Endodermal cell (in vitro differentiated cells): Measurements from ENCODE around the gene LAPTM5. TPM values are rescaled to one million over a fixed set of nuclear protein-coding genes. Genes with fewer than 3 reads are reported as not detected.

Experiments
- DNase-seq: peaks from one replicate; pipeline ENCODE4 v3.0.0-alpha.2; 2017
- H3K27ac ChIP-seq: 2 replicates; pipeline ENCODE4 v1.5.1; 2013; ENCODE audit warnings: mild to moderate bottlenecking, low read depth, low read length, moderate library complexity
- H3K27me3 ChIP-seq: 2 replicates; pipeline ENCODE4 v1.6.1; 2013; ENCODE audit warnings: mild to moderate bottlenecking, low read length, moderate library complexity; ENCODE audit not compliant: insufficient read depth, control insufficient read depth, poor library complexity, severe bottlenecking
- H3K36me3 ChIP-seq: 2 replicates; pipeline ENCODE4 v1.7.0; 2013; ENCODE audit warnings: mild to moderate bottlenecking, low read length, moderate library complexity; ENCODE audit not compliant: control insufficient read depth, insufficient read depth
- H3K4me1 ChIP-seq: one replicate; pipeline ENCODE4 v1.7.0; 2013; ENCODE audit warnings: low read length; ENCODE audit not compliant: control insufficient read depth, insufficient read depth
- H3K4me3 ChIP-seq: 2 replicates; pipeline ENCODE4 v1.5.1; 2013; ENCODE audit warnings: mild to moderate bottlenecking, low read length, moderate library complexity
- H3K9ac ChIP-seq: 2 replicates; pipeline ENCODE4 v1.6.1; 2013; ENCODE audit warnings: mild to moderate bottlenecking, low read length, moderate library complexity; ENCODE audit not compliant: poor library complexity, severe bottlenecking; ENCODE audit errors: extremely low read depth
- H3K9me3 ChIP-seq: 2 replicates; pipeline ENCODE4 v1.6.1; 2013; ENCODE audit warnings: mild to moderate bottlenecking, low read length, moderate library complexity; ENCODE audit not compliant: control insufficient read depth
- H3K27ac Mint-ChIP-seq: 2 replicates; pipeline ENCODE4 v1.8.0; 2020; ENCODE audit warnings: mixed read lengths
- H3K27me3 Mint-ChIP-seq: 2 replicates; pipeline ENCODE4 v1.8.0; 2021; ENCODE audit warnings: mild to moderate bottlenecking, mixed read lengths; ENCODE audit not compliant: insufficient read depth
- H3K36me3 Mint-ChIP-seq: 2 replicates; pipeline ENCODE4 v1.8.0; 2020; ENCODE audit warnings: low read depth, mixed read lengths
- H3K4me1 Mint-ChIP-seq: 2 replicates; pipeline ENCODE4 v1.8.0; 2020; ENCODE audit warnings: mixed read lengths
- H3K4me3 Mint-ChIP-seq: 2 replicates; pipeline ENCODE4 v1.8.0; 2020; ENCODE audit warnings: mild to moderate bottlenecking, moderate library complexity, mixed read lengths
- H3K9me3 Mint-ChIP-seq: 2 replicates; pipeline ENCODE4 v1.8.0; 2020; ENCODE audit warnings: mild to moderate bottlenecking, mixed read lengths
- WGBS, 2 experiments: methylation state at CpG; one replicate each; pipeline versions ENCODE4 v1.1.5 to v1.1.7; 2013; ENCODE audit warnings: missing lambda C conversion rate in 2 of 2, mixed read lengths in 1 of 2; ENCODE audit not compliant: insufficient coverage in 1 of 2, insufficient read length in 1 of 2; 5-methylcytosine and 5-hydroxymethylcytosine counted together
- total RNA-seq, 2 donors: library from RNA; stranded (reverse); fragmentation: NEBNext Ultra II Directional in 1 of 2; extraction: Animal tissue kit (Norgen Biotek cat#: 25700) in 1 of 2; gene quantifications; 2 replicates in 1 of 2; 3 replicates in 1 of 2; pipeline ENCODE4 v1.2.1, GENCODE V29; 2021
- TF ChIP-seq, protein P1 (sequence below): fragments of 200-600 bp; sonication (generic); conservative IDR thresholded peaks from 2 replicates; pipeline ENCODE4 v1.5.0; 2021; ENCODE audit warnings: antibody characterized with exemption, mild to moderate bottlenecking

LAPTM5 gene
- total RNA-seq, 2 donors from 2014 or later, result not detected

DNA sequence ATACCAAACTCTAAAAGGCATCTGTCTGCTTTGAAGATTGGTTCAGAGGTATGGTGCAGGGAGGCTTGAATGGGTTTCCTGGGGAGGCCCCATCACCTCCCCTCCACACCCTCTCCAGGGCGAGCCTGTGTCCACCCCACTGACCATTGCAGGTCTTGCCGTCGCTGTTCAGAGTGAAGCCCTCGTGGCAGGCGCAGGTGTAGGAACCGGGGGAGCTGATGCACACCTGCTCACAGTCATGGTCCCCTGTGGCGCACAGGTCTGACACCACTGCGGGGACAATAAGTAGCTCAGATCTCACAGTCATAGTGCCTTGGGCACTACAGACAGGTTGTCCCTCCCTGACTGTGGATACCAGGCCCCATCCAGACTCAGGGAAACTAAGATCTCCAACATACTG, 40.9 kb downstream of the LAPTM5 start:
- H3K4me3 ChIP-seq, result no peak overlapping the region
- Mint-ChIP-seq H3K27ac (no peak overlapping the region), H3K4me3 (peak overlapping the region; percentile 58), H3K27me3 (peaks cover 4% of the 10 kb centered on the region), H3K9me3 (peaks cover 22% of the 10 kb centered on the region), H3K36me3 (no peaks in the 10 kb centered on the region), H3K4me1 (no peaks in the 10 kb centered on the region)
- peaks cover 11% of the 10 kb centered on the region for H3K9me3 ChIP-seq
- no peak for DNase-seq
- H3K27me3 ChIP-seq, result no peaks in the 10 kb centered on the region
- H3K27ac ChIP-seq, result no peak overlapping the region
- no peaks in the 10 kb centered on the region for H3K36me3 ChIP-seq
- 93 to 94% methylated on average over 8 of the region's 8 CpGs for WGBS, 2 experiments
- TF ChIP-seq, protein P1, sequence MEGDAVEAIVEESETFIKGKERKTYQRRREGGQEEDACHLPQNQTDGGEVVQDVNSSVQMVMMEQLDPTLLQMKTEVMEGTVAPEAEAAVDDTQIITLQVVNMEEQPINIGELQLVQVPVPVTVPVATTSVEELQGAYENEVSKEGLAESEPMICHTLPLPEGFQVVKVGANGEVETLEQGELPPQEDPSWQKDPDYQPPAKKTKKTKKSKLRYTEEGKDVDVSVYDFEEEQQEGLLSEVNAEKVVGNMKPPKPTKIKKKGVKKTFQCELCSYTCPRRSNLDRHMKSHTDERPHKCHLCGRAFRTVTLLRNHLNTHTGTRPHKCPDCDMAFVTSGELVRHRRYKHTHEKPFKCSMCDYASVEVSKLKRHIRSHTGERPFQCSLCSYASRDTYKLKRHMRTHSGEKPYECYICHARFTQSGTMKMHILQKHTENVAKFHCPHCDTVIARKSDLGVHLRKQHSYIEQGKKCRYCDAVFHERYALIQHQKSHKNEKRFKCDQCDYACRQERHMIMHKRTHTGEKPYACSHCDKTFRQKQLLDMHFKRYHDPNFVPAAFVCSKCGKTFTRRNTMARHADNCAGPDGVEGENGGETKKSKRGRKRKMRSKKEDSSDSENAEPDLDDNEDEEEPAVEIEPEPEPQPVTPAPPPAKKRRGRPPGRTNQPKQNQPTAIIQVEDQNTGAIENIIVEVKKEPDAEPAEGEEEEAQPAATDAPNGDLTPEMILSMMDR, result no peak
- no peak overlapping the region for H3K9ac ChIP-seq
- H3K4me1 ChIP-seq, result no peaks in the 10 kb centered on the region

DNA sequence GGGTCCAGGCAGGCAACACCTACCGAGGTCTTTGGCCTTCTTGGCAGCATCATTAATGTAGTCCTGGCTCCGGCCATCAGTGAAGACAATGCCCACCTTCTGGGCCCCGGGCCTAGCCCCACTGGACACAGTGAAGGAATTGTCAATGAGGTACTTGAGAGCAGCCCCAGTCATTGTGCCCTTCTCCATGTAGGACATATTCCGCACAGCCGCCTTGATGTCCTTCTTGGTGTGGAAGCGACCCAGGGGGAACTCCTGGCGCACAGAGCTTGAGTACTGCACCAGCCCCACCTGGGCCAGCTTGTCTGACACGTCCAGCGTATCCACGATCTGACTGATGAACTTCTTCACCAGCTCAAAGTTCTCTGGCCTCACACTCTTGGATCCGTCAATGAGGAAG, 41.7 kb downstream of the LAPTM5 start:
- no peak overlapping the region for H3K4me3 ChIP-seq
- H3K27ac Mint-ChIP-seq, result no peak overlapping the region
- H3K36me3 ChIP-seq, result no peaks in the 10 kb centered on the region
- no peak for DNase-seq
- no peak overlapping the region for H3K27ac ChIP-seq
- H3K4me3 Mint-ChIP-seq, result no peak overlapping the region
- H3K9ac ChIP-seq, result no peak overlapping the region
- peaks cover 22% of the 10 kb centered on the region for H3K9me3 Mint-ChIP-seq
- no peaks in the 10 kb centered on the region for H3K4me1 Mint-ChIP-seq
- no peaks in the 10 kb centered on the region for H3K36me3 Mint-ChIP-seq
- H3K27me3 ChIP-seq, result no peaks in the 10 kb centered on the region
- H3K27me3 Mint-ChIP-seq, result peaks cover 4% of the 10 kb centered on the region
- H3K4me1 ChIP-seq, result no peaks in the 10 kb centered on the region
- peaks cover 11% of the 10 kb centered on the region for H3K9me3 ChIP-seq
- TF ChIP-seq, protein P1, result no peak
- 95 to 99% methylated on average over 11 of the region's 11 CpGs for WGBS, 2 experiments

DNA sequence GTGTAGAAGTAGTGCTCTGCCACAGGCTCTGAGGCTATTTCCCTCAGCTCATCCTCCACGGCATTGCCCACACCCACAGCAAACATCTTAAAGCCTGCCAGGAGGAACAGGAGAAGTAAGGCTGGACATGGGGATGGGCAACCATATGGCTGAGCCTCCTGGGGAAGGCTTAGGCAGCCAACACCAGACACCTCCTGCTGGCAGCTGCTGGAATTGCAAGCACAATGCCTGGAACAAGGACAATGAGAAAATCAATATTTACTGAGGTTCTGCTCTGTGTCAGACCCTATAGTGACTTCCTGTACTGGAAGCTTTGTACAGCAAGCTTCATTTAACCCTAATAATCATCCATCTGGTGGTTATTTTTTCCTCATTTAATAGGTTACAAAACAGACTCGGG, 42.4 kb downstream of the LAPTM5 start:
- H3K9me3 ChIP-seq, result peaks cover 11% of the 10 kb centered on the region
- no peak overlapping the region for H3K4me3 ChIP-seq
- Mint-ChIP-seq H3K4me3 (no peak overlapping the region), H3K27ac (no peak overlapping the region), H3K9me3 (peaks cover 22% of the 10 kb centered on the region), H3K4me1 (no peaks in the 10 kb centered on the region), H3K27me3 (peaks cover 4% of the 10 kb centered on the region), H3K36me3 (no peaks in the 10 kb centered on the region)
- DNase-seq, result no peak
- H3K4me1 ChIP-seq, result no peaks in the 10 kb centered on the region
- H3K27ac ChIP-seq, result no peak overlapping the region
- H3K9ac ChIP-seq, result no peak overlapping the region
- 96% methylated on average over 2 of the region's 2 CpGs; no CpG with 5 or more reads in 1 of the 2 experiments for WGBS, 2 experiments
- TF ChIP-seq, protein P1, result peak; percentile 77
- H3K36me3 ChIP-seq, result no peaks in the 10 kb centered on the region
- peaks cover 1% of the 10 kb centered on the region for H3K27me3 ChIP-seq
